ENCODE measurements around the gene MGAT4A.

Gene MGAT4A

DNA sequence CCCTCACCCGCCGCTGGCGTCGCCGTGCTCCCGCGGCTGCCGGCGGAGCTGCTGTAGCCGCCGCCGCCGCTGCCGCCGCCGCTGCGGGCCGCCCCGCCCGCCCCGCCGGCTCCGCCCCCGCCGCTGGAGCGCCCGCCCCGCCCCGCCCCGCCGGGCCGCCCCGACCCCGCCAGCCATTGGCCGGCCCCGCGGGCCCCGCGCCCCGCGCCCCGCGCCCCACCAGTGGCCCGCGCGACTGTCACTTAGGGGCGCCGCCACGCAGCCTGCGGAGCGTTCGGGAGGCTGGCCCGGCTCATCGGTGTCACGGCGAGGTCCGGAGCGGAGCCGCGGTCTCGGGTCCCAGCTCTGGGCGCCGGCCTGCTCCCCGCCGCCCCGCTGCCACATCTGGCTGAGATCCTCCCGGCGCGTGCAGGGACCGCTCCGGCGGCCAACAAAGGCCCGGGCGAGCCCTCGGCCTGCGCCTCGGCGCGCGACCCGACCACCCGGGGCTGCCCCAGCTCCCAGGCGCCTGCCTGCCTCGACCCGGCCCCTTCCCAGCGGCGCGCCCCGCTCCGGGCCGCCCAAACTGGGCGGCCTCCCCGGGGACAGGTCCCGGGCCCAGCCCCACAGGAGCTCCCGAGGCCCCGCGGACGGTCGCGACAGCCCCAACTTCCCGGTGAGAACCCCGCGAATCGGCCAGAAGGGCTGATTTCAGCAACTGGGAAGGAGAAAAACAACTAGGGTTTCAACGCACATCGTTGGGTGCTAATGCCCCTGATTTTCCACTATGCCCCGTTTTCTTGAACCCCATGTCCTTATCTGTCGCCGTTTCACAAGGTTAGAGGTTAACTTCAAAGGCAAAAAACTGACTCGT is at the start of gene MGAT4A:
MGAT4A (minus strand) TSS at position 92 of the 853 bp plus-strand sequence. CDS start 4,800 bp downstream, outside the sequence.
- FAIRE-seq (no peak), DNase-seq (ENCODE audit: insufficient read length, low spot score) (peak; percentile 49)

DNA sequence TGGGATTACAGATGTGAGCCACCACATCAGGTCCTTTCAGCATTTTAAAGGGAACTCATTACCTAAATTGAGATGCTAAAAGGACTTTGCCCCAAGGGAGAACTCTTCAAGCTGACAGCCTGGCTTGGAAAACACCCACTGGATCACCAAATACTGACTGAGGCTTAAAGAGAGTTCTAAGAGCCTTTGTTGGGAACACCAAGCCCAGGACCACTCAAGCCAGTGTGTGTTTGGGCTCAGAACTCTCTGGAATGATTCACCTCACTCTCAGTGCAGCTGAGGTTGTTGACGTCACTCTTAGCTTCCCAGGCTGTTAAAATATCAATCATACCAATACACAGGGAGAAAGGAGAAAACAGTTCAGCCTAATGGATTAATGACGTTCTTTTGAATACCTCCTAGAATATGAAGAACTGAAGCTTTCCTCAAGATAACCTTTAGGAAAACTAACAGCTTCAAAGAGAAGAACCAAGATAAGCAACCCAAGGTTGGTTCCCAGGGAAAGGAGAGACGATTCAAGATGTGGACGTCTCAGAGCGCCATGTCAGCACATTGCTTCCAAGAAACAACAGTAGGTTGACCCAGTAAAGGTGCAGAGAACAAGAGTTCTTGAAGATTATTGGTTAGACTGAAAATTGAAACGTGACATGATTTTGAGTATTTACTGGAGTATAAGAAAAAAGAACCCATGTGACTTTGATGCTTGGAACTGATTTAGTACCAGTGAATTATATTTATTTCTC is 48.0 kb upstream of the MGAT4A start:
- DNase-seq (ENCODE audit: insufficient read length, low spot score) = no peak
- FAIRE-seq = no peak
- no peak for TF ChIP-seq CTCF (IDR thresholded peaks at IDR 0.05; ENCODE audit: insufficient read depth, missing control alignments)

More for the DNA sequence above, at the start of gene MGAT4A:
- TF ChIP-seq CTCF (IDR thresholded peaks at IDR 0.05; ENCODE audit: insufficient read depth, missing control alignments) = no peak

GRCh38 chr2:98778151-98778550 is 47.2 kb upstream of the MGAT4A start:
- no peak for DNase-seq (ENCODE audit: insufficient read length, low spot score)
- no peak for FAIRE-seq
- TF ChIP-seq CTCF (IDR thresholded peaks at IDR 0.05; ENCODE audit: insufficient read depth, missing control alignments) = no peak

DNA sequence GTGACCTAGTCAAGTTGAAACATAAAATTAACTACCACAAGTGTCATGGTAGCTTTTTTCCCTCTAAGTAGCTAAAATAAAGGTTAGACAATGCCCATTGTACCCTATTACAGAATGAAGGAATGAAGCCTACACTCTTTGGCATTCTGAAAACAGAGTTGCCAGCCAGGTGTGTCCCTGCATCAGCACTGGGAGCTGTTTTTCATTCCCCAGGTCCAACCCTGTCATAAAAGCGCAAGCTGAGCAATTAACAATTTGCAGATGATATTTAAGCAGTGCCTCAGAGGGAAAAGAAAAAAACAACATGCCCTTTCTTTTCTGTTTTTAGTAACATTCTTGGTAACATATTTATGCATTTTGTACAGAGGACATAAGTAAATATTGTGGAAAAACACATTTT is 46.8 kb upstream of the MGAT4A start:
- FAIRE-seq = no peak
- no peak for DNase-seq (ENCODE audit: insufficient read length, low spot score)
- TF ChIP-seq CTCF (IDR thresholded peaks at IDR 0.05; ENCODE audit: insufficient read depth, missing control alignments) = no peak

DNA sequence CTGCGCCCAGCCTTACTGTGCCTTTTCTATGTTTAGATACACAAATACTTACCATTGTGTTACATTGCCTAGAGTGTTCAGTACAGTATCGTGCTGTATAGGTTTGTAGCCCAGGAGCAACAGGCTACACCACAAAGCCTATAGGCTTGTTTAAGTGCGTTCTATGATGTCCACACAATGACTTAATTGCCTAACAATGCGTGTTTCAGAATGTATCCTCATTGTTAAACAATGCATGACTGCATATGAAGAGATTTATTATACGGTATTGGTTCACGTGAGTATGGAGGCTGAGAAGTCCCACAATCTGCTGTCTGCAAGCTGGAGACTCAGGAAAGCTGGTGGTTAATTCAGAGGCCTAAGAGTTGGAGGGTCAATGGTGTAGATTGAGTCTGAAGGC is 46.1 kb upstream of the MGAT4A start:
- no peak for DNase-seq (ENCODE audit: insufficient read length, low spot score)
- TF ChIP-seq CTCF (IDR thresholded peaks at IDR 0.05; ENCODE audit: insufficient read depth, missing control alignments) = no peak
- FAIRE-seq = no peak

DNA sequence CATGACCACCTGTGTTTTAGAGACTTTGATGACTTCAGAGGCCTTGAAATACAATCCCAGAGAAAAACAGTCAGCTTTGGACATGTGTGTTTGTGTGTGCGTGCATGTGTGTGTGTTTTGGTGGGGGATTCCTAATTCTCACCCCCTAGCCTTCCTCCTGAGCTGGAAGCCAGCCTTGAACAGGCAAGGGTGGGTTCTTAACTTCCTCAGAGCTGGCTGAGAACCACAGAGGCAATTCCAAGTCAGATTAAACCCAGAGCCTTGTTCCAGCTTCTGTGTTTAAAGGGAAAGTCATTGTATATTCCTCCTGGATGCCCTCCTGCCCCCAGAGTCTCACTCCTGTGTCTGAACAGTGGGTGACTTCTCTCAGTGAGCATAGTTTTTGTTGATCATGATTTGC is 45.2 kb upstream of the MGAT4A start:
- no peak for TF ChIP-seq CTCF (IDR thresholded peaks at IDR 0.05; ENCODE audit: insufficient read depth, missing control alignments)
- FAIRE-seq (no peak), DNase-seq (ENCODE audit: insufficient read length, low spot score) (no peak)
